GM21717 (cell line): ENCODE data around the gene YAP1.

Source experiments
- ATAC-seq: cut with Tn5 transposase; IDR thresholded peaks from one replicate; pipeline ENCODE4 v1.9.1; 2021; ENCODE audit warnings: mild to moderate bottlenecking, moderate library complexity; ENCODE audit not compliant: unreplicated experiment

Gene YAP1

DNA sequence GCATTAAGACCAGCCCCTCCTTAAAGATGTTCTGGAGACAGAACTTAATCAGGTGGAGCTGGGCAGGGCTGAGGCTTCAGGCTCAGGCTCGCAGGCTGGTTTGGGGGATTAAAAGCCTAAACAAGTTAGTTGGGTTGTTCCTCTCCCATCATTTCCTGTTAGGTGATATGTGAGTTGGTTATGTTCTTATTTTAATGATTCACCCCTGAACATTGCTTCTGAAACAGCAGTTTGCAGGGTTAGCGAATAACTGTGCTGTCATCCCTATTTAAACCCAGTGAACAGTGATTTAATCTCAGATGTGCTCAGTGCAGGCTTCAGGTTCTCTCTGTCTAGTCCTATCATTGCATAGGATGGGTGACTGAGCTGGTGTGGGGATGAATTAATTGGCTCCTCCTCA, 159.7 kb downstream of the YAP1 start:
- no peak for ATAC-seq

DNA sequence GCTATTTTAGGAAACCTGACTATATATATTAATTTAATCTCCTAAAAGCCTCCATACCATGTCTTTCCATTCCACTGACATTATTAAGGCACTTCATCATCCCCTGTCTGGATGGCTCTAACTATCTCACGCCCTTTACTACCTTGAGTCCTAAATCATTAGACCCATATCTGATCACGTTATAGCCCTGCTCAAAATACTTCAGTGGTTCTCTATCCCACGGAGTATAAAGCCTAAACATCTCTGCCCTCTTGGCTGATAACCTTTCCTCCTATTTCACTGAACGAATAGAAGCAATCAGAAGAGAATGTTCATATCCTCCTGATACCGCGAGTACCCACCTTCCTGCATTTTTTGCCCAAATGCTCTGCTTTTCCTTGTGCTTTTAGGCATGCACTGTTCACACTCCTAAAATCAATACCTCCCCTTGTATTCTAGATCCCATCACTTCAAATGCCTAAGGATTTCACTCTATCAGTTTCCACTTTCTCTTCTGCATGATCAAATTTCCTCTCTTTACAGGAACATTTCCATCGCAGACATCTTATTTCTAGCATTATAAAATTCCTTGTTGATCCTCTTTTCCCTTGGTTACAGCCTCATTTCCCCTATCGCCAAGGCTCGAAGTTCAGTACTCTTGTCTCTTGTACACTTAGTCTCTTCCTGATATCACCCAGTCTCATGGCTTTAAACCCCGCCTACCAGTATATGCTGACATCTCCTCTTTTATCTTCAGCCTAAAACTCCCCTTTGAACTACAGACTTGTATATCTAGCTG, 162.0 kb downstream of the YAP1 start:
- ATAC-seq = no peak

DNA sequence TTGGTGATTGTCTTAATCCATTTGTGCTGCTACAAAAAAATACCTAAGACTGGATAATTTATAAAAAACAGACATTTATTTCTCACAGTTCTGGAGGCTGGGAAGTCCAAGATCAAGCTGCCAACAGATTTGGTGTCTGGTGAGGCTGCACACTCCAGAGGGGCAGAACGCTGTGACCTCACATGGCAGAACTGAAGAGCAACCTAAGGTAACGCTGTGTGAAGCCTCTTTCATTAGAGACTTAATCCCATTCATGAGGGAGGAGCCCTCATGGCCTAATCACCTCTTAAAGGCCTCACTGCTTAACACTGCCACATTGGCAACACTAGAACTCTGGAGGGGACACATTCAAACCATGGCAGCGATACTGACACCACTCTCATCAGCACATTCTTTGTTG, 164.4 kb downstream of the YAP1 start:
- ATAC-seq = no peak

DNA sequence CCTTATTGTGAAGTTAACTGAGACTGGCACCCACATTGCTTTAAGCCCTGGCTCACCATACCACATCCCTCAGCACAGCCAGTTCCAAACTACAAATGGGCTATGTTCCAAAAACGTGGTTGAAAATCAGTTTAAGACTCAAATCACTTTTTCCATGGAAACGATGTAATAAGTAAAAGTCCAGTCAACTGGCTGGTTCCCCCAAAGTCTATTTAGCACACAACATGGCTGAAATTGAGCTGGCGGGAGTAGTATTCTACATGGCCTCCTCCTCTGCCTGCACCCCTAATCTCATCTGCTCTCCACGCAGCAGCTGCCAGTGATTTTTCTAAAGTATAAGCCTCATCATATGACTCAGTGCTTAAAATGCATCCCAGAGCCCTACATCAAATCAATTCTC, 166.1 kb downstream of the YAP1 start:
- ATAC-seq = no peak

DNA sequence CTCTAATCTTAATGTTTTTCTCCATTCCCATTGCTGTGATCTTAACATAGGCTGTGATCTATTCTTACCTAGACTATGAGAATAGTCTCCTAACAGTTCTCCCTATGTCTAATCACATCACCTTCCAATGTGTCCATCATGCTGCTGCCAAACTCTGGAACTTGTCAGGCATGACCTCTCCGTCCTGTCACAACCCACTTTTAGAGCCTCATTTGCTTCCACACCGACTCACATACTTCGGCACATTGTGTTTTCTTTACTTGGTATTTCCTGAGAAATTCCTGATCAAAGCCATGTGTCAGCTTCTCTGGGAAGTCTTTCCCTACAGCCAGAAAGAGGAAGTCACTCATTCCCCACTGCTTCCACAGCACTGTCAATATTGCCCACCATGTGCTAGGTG, 166.5 kb downstream of the YAP1 start:
- no peak for ATAC-seq

DNA sequence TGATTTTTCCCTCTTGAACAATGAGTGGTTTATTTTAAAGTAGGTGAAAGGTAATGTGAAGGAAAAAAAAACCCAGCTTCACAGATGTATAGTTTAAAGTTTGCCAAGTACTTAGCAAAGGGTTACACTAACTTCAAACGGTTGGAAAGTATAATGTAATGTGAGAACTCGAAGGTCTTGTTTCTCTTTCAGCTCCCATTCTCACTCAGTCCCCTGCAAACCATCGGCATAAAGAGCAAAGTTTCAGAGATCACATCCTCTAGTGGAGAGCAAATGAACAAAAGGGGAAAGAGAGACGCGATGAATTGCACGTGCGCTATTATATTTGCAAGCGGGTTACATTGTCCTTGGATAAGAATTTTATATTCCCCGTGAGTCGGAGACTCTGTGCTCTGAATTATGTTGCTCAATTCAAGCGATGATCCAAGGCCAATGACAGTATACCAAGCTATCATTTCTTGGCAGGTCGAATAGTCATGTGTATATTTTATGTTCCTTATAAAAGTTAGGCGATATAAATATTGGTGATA, 169.5 kb downstream of the YAP1 start:
- peak; percentile 99 for ATAC-seq

DNA sequence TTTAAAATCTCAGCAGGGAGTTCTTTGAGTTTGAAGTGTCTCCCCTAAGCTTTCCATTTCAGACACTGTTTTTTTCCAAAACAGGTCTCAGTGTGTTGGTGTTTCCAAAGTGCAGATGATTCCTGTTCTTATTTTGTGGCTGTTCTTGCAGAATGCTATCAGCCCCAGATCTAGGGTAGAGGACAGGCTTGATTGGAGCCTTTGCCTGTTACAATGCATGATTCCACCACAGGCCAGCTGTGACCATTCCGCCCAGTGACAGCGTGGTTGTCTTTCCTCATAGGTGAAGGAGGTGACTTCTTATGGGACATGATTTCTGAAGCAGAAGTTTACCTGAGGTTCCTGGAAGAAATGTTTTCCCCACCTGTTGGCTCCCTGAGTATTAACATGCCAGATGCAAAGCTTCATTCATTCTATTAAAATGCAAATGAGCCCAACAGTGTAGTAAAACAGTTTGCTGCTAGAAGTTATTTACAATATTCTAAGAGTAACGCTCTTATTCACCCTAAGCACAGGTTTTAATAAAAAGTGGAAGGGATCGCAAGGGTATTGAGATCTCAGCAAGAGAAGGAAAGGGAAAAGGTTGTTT, 170.1 kb downstream of the YAP1 start:
- ATAC-seq = no peak
